ENCODE data around the gene CD79A.

Gene CD79A

GRCh38 chr19:41883821-41884733, 7.0 kb downstream of the CD79A start:
- DNase-seq (ENCODE audit: low spot score) = peak; percentile 99

GRCh38 chr19:41886761-41887710, 10.0 kb downstream of the CD79A start:
- DNase-seq (ENCODE audit: low spot score) = no peak

DNA sequence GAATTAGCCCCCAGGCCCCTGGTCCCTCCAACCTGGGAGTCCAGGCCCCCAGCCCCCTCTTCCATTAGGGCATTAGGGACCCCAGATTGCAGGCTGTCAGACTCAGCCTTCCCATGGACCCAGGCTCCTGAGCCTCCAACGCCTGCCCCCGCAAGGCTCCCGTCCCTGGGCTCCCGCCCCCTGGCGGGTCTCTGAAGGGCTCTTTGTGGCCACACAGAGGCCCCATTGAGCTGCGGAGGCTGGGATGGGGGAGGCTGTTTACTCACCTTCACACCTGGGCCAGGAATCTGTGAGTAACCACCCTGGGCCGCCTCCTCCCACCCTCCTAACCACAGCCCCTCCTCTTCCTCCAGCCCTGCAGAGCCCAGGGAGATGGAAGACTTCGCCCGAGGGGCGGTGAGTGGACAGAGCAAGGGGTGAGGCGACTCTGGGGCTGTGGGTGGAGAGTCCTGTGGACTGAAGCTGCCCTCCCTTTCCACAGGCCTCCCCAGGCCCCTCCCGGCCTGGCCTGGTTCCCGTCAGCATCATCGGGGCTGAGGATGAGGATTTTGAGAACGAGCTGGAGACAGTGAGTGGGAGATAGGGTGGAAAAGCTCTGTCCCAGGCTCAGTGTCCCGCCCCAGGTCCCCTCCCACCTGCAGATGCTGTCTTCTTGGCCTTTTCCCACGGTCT, 10.8 kb downstream of the CD79A start:
- DNase-seq (ENCODE audit: low spot score) = no peak

DNA sequence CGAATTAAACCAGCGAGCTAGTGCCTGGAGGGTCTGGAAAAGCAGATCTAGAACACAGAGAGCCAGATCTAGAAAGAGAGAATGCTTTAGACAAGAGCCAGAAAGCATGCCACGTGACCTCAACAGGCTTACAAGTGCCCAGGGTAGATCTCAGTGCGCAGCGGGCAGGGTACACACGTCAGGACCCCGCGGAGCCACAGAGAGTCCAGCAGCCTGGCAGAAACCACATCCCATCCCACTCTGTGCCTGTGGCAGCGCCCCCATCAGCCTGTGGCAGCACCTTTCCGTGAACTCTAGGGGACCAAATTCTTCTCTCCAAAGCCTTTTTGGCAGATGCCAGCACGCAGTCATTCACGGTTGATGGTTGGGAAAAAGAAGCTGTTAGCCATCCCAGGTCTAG, 11.8 kb downstream of the CD79A start:
- no peak for DNase-seq (ENCODE audit: low spot score)

GRCh38 chr19:41889896-41890295, 12.8 kb downstream of the CD79A start:
- DNase-seq (ENCODE audit: low spot score) = no peak

DNA sequence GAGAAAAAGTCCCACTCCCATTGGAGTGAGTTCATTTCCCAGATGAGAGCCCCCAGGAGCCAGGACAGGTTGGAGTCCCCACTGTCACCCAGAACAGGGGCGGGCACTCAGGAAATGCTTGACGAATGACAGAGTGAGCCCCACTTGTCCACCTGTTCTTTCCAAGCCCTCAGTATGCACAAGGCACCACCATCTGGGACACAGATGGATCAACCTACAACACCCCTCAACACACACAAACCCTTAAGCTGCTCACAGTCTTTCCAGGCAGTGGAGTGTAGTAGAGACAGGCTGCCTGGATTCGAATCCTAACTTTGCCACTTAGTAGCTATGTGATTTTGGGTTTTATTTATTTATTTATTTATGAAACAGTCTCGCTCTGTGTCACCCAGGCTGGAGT, 13.9 kb downstream of the CD79A start:
- no peak for DNase-seq (ENCODE audit: low spot score)

DNA sequence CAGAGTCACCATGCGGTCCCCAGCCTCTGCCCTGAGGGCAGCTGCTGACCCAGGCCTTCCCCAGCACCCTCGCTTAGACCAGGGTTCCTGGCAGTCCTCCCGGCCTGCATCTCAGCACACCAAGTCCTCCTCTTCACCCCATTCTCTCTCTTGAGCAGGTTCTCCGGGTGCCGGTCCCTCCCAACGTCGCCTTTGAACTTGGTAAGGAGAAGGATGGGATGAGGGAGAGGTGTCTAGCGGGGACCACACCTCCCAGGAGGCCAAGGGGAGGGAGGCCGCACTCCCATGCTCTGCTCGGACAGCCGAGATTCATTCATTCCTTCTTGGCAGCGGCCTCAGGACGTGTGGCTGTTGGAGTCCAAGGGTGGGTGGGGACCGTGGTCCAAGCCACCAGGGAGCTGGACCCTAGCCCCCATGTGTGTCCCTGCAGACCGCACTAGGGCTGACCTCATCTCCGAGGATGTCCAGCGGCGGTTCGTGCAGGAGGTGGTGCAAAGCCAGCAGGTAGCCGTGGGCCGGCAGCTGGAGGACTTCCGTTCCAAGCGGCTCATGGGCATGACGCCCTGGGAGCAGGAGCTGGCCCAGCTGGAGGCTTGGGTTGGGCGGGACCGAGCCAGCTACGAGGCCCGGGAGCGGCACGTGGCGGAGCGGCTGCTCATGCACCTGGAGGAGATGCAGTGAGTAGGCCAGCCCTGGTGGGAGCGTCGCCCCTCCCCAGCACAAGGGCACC, 15.3 kb downstream of the CD79A start:
- DNase-seq (ENCODE audit: low spot score) = no peak

GRCh38 chr19:41893899-41894298, 16.8 kb downstream of the CD79A start:
- DNase-seq (ENCODE audit: low spot score) = no peak

- no peak for DNase-seq (ENCODE audit: low spot score)
Observed at GRCh38 chr19:41894350-41894749, 17.3 kb downstream of the CD79A start.

- no peak for DNase-seq (ENCODE audit: low spot score)
Observed at GRCh38 chr19:41895745-41896580, 18.9 kb downstream of the CD79A start.

- DNase-seq (ENCODE audit: low spot score) = no peak
Observed at GRCh38 chr19:41896581-41896942, 19.5 kb downstream of the CD79A start.

- DNase-seq (ENCODE audit: low spot score) = no peak
Observed at GRCh38 chr19:41897181-41897580, 20.1 kb downstream of the CD79A start.

GRCh38 chr19:41897820-41898219, 20.7 kb downstream of the CD79A start:
- DNase-seq (ENCODE audit: low spot score) = no peak

GRCh38 chr19:41898235-41898634, 21.2 kb downstream of the CD79A start:
- DNase-seq (ENCODE audit: low spot score) = no peak

DNA sequence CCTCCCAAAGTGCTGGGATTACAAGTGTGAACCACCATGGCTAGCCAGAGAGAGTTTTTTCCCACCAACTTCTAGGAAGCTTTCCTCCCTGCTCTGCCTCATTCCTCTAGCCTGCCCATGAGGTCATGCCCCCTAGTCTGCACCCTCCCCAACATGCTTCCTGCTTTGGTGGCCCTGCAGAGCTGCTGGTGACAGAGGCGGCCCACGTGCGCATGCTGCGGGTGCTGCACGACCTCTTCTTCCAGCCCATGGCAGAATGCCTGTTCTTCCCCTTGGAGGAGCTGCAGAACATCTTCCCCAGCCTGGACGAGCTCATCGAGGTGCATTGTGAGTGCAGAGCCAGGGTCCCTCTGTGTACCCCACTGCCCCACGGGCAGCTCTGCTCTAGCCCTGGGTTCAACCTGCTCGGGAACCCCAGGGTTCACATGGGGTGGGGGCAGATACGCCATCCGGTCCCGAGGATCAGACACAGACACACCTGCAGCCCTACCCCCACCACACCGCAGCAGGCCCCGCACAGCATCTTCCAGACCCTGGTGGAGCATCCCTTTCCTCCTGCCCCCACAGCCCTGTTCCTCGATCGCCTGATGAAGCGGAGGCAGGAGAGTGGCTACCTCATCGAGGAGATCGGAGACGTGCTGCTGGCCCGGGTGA, 24.8 kb downstream of the CD79A start:
- no peak for DNase-seq (ENCODE audit: low spot score)

- DNase-seq (ENCODE audit: low spot score) = no peak
Observed at GRCh38 chr19:41902594-41902993, 25.5 kb downstream of the CD79A start.

DNA sequence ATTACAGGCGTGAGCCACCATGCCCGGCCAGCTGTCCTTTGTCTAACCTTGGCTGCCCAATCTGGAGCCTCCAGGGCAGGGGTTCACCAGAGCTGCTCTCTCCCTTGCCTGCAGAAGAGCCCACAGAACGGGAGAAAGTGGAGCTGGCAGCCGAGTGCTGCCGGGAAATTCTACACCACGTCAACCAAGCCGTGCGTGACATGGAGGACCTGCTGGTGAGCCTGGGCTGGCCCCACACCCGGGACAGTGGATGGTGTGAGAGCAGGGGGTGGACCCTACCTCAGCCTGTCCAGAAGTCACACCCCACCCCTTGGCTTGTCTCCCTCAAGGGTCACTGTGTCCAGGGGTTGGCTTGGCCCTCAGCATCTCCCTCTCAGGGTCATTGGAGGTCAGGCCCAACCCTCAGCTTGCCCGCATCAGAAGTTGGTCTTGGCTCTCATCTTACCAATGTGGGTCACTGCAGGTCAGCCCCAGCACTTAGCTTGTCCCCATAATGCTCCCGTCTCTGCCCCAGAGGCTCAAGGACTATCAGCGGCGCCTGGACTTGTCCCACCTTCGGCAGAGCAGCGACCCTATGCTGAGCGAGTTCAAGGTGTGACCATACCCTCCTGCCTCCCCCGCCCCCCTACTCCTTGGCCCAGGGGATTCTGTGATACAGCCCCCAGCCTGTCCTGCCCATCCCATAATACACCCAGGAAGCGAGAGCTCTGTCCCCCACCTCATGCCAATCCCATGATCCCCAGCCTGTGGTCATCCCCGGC, 26.3 kb downstream of the CD79A start:
- no peak for DNase-seq (ENCODE audit: low spot score)

GRCh38 chr19:41904118-41904870, 27.2 kb downstream of the CD79A start:
- no peak for DNase-seq (ENCODE audit: low spot score)

Measured in hepatic stellate cell (primary cell).